OCI-LY7 (cell line): Measurements from ENCODE around the gene CCT8L2. TPM values are rescaled to one million over a fixed set of nuclear protein-coding genes. Genes with fewer than 3 reads are reported as not detected.
"Not testable (repeated sequence)": the region's sequence is repeated elsewhere in the genome, so short reads cannot be mapped to it uniquely, and the experiment has no call there.

Experiments used
- Bru-seq: library from RNA; stranded (reverse); fragments of 400-500 nt; gene quantifications from one replicate; lab custom pipeline; 2021; lab: Mats Ljungman, UMichigan
- BruChase-seq, 2 experiments: library from RNA; stranded (reverse); fragments of 400-500 nt; gene quantifications; one replicate each; lab custom pipeline; 2021; lab: Mats Ljungman, UMichigan
- BruUV-seq: library from RNA; stranded (reverse); fragments of 400-500 nt; replicated peaks from 2 replicates; lab custom pipeline; 2021; lab: Mats Ljungman, UMichigan
- CTCF ChIA-PET: fragments of 300-600 bp; sonication (Branson Sonifier 250); formaldehyde crosslinking; loops from one replicate; lab custom pipeline; 2022; ENCODE audit warnings: antibody characterized with exemption; ENCODE audit not compliant: unreplicated experiment; lab: Charles Lee
- POLR2A ChIA-PET: fragments of 300-600 bp; sonication (Branson Sonifier 250); formaldehyde crosslinking; loops from one replicate; lab custom pipeline; 2022; ENCODE audit warnings: antibody characterized with exemption; lab: Charles Lee
- DNase-seq: peaks from one replicate; pipeline ENCODE4 v3.0.0-alpha.2; 2015; ENCODE audit warnings: low spot score
- H2AFZ ChIP-seq: fragments of 200-600 bp; sonication (generic), shearing (Covaris generic); 2 replicates; pipeline ENCODE4 v1.6.1; 2014; ENCODE audit warnings: mild to moderate bottlenecking, antibody characterized with exemption, low read length, moderate library complexity
- H3K27ac ChIP-seq: fragments of 200-600 bp; sonication (generic); 2 replicates; pipeline ENCODE4 v1.5.1; 2014; ENCODE audit warnings: mixed run types, low read depth, mild to moderate bottlenecking, moderate library complexity, low read length, inconsistent platforms; ENCODE audit not compliant: poor library complexity, severe bottlenecking
- H3K36me3 ChIP-seq: fragments of 200-600 bp; sonication (generic); 2 replicates; pipeline ENCODE4 v1.6.1; 2014; ENCODE audit warnings: mild to moderate bottlenecking, antibody characterized with exemption, low read length, moderate library complexity, mixed read lengths; ENCODE audit not compliant: insufficient read depth
- H3K4me1 ChIP-seq: fragments of 200-600 bp; sonication (generic); 2 replicates; pipeline ENCODE4 v1.5.1; 2014; ENCODE audit warnings: mild to moderate bottlenecking, low read length; ENCODE audit not compliant: insufficient read depth, poor library complexity, severe bottlenecking
- H3K4me2 ChIP-seq: fragments of 200-600 bp; sonication (generic); 2 replicates; pipeline ENCODE4 v1.6.1; 2014; ENCODE audit warnings: mild to moderate bottlenecking, low read length
- H3K4me3 ChIP-seq: fragments of 200-600 bp; sonication (generic); 2 replicates; pipeline ENCODE4 v1.5.1; 2014; ENCODE audit warnings: mild to moderate bottlenecking, low read depth, low read length; ENCODE audit not compliant: poor library complexity, severe bottlenecking
- H3K79me2 ChIP-seq: fragments of 200-600 bp; sonication (generic); 2 replicates; pipeline ENCODE4 v1.6.1; 2016; ENCODE audit warnings: low read depth, mild to moderate bottlenecking, low read length, moderate library complexity, mixed read lengths; ENCODE audit not compliant: insufficient read depth
- H3K9me2 ChIP-seq: fragments of 200-600 bp; sonication (generic); 2 replicates; pipeline ENCODE4 v1.6.1; 2016; ENCODE audit warnings: mild to moderate bottlenecking, low read length, mixed read lengths; ENCODE audit not compliant: insufficient read depth
- H3K9me3 ChIP-seq: fragments of 200-600 bp; sonication (generic); 2 replicates; pipeline ENCODE4 v1.6.1; 2014; ENCODE audit warnings: mild to moderate bottlenecking, mixed run types, low read length, mixed read lengths
- H4K20me1 ChIP-seq: fragments of 200-600 bp; sonication (generic); 2 replicates; pipeline ENCODE4 v1.6.1; 2014; ENCODE audit warnings: mild to moderate bottlenecking, antibody characterized with exemption, low read length, moderate library complexity, mixed read lengths; ENCODE audit not compliant: insufficient read depth
- intact Hi-C: fragments of 100-400 bp; cut with micrococcal nuclease; formaldehyde crosslinking; loops from one replicate; pipeline ENCODE4 v1.10.0; 2022; ENCODE audit not compliant: unreplicated experiment
- long read RNA-seq: library from polyadenylated mRNA; stranded (forward); transcript quantifications from one replicate; pipeline ENCODE4 v2.0.0, GENCODE V29; 2022
- total RNA-seq, 2 experiments: library from RNA; depleted of rRNA in 1 of 2; stranded (reverse); fragments of >200 nt in 1 of 2; shearing (Covaris generic) in 1 of 2; gene quantifications; 2 replicates each; pipeline ENCODE4 v1.2.3, GENCODE V29; 2014 to 2022

The CCT8L2 gene, protein sequence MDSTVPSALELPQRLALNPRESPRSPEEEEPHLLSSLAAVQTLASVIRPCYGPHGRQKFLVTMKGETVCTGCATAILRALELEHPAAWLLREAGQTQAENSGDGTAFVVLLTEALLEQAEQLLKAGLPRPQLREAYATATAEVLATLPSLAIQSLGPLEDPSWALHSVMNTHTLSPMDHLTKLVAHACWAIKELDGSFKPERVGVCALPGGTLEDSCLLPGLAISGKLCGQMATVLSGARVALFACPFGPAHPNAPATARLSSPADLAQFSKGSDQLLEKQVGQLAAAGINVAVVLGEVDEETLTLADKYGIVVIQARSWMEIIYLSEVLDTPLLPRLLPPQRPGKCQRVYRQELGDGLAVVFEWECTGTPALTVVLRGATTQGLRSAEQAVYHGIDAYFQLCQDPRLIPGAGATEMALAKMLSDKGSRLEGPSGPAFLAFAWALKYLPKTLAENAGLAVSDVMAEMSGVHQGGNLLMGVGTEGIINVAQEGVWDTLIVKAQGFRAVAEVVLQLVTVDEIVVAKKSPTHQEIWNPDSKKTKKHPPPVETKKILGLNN
- total RNA-seq (2014; rRNA removed; shearing (Covaris generic)): not detected in 2 replicates
- total RNA-seq (2022): not detected in 2 replicates
- not detected for Bru-seq, nascent RNA
- BruChase-seq, experiment 1, labeled RNA remaining after a 6-hour chase: not detected
- not detected for BruChase-seq, experiment 2, labeled RNA remaining after a 2-hour chase
- long read RNA-seq: 0 reads

DNA sequence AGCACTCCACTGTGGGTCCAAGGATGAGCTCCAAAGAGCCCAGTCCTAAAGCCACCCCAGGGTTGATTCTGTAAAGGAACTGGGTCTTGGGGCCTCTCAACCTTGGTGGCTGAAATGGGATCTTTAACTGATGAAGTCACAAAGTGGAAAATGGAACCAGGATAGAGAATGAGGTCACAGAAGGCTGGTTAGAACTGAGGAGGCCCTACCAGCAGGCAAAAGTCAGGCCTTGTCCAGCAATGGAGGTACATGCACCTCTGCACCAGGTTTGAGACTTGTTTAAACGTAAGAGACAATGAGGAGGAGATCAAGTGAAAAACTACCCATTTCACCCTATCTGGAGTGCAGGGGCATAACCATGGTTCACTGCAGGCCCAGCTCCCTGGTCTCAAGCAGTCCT lies at the start of gene CCT8L2:
Gene CCT8L2, minus strand, starts transcription at position 101 of the 400 bp plus-strand sequence. CDS start 260 bp downstream, outside the sequence.
- CTCF ChIA-PET, H3K9me2 ChIP-seq, H4K20me1 ChIP-seq, POLR2A ChIA-PET, DNase-seq, H3K27ac ChIP-seq, intact Hi-C loops, H2AFZ ChIP-seq, H3K9me3 ChIP-seq, H3K36me3 ChIP-seq, BruUV-seq, H3K79me2 ChIP-seq, H3K4me3 ChIP-seq, H3K4me2 ChIP-seq, H3K4me1 ChIP-seq: not testable (repeated sequence)

DNA sequence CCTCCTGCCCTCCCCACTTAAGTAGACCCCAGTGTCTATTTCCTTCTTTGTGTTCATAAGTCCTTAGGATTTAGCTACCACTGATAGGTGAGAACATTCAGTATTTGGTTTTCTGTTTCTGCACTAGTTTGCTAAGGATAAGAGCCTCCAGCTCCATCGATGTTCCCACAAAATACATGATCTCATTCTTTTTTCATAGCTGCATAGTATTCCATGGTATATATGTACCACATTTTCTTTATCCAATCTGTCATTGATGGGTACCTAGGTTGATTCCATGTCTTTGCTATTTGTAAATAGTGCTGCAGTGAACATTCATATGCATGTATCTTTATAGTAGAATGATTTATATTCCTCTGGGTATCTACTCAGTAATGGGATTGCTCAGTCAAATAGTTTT lies 42.8 kb upstream of the CCT8L2 start:
- DNase-seq, H3K4me2 ChIP-seq, H3K27ac ChIP-seq, intact Hi-C loops, CTCF ChIA-PET, H3K4me1 ChIP-seq, H4K20me1 ChIP-seq, H3K36me3 ChIP-seq, H3K79me2 ChIP-seq, H2AFZ ChIP-seq, BruUV-seq, H3K9me3 ChIP-seq, H3K9me2 ChIP-seq, H3K4me3 ChIP-seq: not testable (repeated sequence)
- POLR2A ChIA-PET: interaction anchor here (0.6 kb wide), 1 partner anchor 136 kb away, joined by 3 read pairs; no protein-coding TSS in a partner anchor

DNA sequence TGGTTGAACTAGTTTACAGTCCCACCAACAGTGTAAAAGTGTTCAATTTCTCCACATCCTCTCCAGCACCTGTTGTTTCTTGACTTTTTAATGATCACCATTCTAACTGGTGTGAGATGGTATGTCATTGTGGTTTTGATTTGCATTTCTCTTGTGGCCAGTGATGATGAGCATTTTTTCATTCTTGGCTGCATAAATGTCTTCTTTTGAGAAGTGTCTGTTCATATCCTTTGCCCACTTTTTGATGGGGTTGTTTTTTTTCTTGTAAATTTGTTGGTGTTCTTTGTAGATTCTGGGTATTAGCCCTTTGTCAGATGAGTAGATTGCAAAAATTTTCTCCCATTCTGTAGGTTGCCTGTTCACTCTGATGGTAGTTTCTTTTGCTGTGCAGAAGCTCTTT lies 41.5 kb upstream of the CCT8L2 start:
- H3K4me1 ChIP-seq, DNase-seq, H3K4me3 ChIP-seq, H3K36me3 ChIP-seq, H3K9me3 ChIP-seq, H3K4me2 ChIP-seq, H2AFZ ChIP-seq, intact Hi-C loops, POLR2A ChIA-PET, H4K20me1 ChIP-seq, H3K79me2 ChIP-seq, H3K9me2 ChIP-seq, CTCF ChIA-PET, BruUV-seq, H3K27ac ChIP-seq: not testable (repeated sequence)

DNA sequence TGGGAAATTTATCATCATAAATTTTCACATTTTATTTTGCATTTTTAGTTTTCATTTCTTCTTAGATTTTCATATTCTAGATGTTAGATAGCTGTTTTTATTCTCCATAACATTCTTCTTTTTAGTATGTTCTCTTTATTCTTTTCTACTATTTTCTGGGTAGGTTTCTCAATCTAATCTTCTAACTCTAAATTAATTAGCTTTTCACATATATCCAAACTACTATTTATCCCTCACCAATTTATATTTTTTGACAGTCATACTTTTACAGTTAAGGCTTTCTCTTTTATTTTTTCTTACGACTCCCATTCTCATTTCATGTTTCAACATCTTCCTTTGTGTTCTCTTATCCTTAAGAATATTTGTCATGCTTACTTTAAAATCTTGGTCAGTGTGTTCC lies 35.9 kb upstream of the CCT8L2 start:
- H3K36me3 ChIP-seq, H3K4me3 ChIP-seq, intact Hi-C loops, DNase-seq, H3K27ac ChIP-seq, H2AFZ ChIP-seq, H3K4me1 ChIP-seq, H3K9me3 ChIP-seq, H3K9me2 ChIP-seq, BruUV-seq, H3K79me2 ChIP-seq, CTCF ChIA-PET, H4K20me1 ChIP-seq, POLR2A ChIA-PET, H3K4me2 ChIP-seq: not testable (repeated sequence)

DNA sequence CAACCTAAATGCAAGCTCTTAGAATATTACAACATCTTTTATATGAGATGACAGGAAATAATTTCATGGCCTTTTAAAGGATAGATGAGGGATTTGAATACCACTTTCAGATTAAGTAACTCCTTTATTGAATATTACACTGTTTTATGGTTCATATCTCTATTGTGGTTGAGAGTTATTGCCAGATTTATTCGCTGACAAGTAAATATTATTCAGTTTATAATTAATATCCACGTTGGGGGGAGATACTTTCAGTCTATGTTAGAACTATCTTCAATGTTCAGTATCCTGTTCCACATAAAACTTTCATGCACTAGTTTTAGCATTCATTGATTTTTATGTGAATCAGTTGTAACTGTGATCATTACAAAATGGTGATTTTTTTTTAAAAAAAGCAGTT lies 32.4 kb upstream of the CCT8L2 start:
- H4K20me1 ChIP-seq, POLR2A ChIA-PET, H3K4me1 ChIP-seq, H3K27ac ChIP-seq, H3K4me3 ChIP-seq, H3K9me2 ChIP-seq, H3K36me3 ChIP-seq, BruUV-seq, H3K9me3 ChIP-seq, intact Hi-C loops, H2AFZ ChIP-seq, H3K79me2 ChIP-seq, DNase-seq, CTCF ChIA-PET, H3K4me2 ChIP-seq: not testable (repeated sequence)

DNA sequence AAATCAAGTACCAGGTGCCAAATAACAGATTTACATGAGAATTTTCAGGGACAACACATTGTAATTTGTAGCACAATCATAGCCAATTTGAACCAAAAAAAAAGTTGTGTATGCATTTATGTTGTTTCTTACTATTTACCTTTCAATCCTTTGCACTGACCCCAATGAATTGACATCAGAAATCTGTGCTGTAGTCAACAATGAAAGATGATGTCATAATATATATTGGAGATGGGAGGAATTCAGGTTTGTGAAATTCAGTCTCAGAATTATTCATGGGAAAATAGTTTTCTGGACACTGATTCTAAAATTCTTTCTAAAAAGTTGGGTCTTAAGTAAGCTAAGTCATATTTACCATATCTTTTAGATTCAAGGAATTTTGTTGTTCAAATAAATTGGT lies 31.0 kb upstream of the CCT8L2 start:
- H4K20me1 ChIP-seq, H3K4me1 ChIP-seq, H3K36me3 ChIP-seq, H3K4me2 ChIP-seq, POLR2A ChIA-PET, H3K4me3 ChIP-seq, H3K79me2 ChIP-seq, CTCF ChIA-PET, H3K27ac ChIP-seq, H3K9me2 ChIP-seq, BruUV-seq, intact Hi-C loops, DNase-seq, H3K9me3 ChIP-seq, H2AFZ ChIP-seq: not testable (repeated sequence)
